Measurements from ENCODE around the gene CRYGS. TPM values are rescaled to one million over a fixed set of nuclear protein-coding genes. Genes with fewer than 3 reads are reported as not detected.
A peak's percentile ranks its signal among the peaks of the same experiment; 100 is the strongest.

The CRYGS gene
- total and polyA plus RNA-seq, 2 experiments from 2014 or later, result 2.0 to 2.9 TPM

DNA sequence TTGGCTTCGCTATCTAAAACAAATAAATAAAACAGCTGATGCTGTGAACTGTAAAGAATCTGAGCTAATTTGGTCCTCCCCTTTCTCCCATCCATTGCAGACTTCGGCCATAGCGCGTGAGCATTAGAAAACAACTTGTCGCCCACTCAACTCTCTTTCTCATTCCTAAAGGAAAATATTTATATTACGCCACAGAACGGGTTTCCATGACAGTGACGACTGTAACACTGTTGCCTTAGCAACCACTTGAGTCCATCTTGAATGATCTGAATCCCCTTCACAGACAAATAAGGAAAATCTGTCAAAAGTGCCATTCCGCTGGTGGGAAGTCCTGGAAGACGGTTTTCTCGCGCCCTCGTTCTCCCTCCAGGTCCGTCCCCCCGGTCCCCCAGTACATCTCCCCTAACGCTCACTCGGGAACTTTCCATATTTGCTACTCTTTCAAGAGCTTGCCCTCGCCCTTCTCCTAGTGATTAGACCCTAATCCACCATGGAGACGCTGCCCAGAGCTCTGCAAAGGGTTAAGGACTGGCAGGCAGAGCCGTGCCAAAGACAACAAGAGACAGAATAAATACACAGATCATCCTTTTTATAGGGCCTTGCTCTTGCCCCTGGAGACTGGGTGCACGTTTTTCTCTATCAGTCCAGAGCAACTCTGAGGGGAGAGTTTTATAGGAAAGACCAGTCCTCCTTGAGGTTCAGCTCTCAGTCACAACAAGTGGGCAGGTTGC lies 50.5 kb downstream of the CRYGS start:
- H3K27ac ChIP-seq (ENCODE audit: low read depth), result no peak overlapping the region
- no peak for DNase-seq (ENCODE audit: low spot score)
- H3K36me3 ChIP-seq (ENCODE audit: insufficient read depth), result no peaks in the 10 kb centered on the region
- no peak overlapping the region for H3K4me3 ChIP-seq
- ATAC-seq, result no peak
- Mint-ChIP-seq H3K4me3 (no peak overlapping the region), H3K27me3 (ENCODE audit: insufficient read depth, low read depth, poor library complexity) (peaks cover 10% of the 10 kb centered on the region), H3K36me3 (ENCODE audit: low read depth) (no peaks in the 10 kb centered on the region), H3K9me3 (peaks cover 1% of the 10 kb centered on the region; the same call in 2 of the 3 replicates), H3K27ac (0 out of 2 replicates have a peak overlapping the region, but pooled peaks have one; percentile 34), H3K4me1 (no peaks in the 10 kb centered on the region)
- 0 out of 2 replicates have a peak overlapping the region, but pooled peaks have one; percentile 38 for H2AFZ ChIP-seq
- H4K20me1 ChIP-seq (replicated peaks; ENCODE audit: insufficient read depth), result no peaks in the 10 kb centered on the region
- no peaks in the 10 kb centered on the region for H3K27me3 ChIP-seq (ENCODE audit: insufficient read depth)
- no peaks in the 10 kb centered on the region for H3K9me2 ChIP-seq (ENCODE audit: insufficient read depth)
- TF ChIP-seq JUNB (IDR thresholded peaks at IDR 0.05; ENCODE audit: unreplicated experiment) (no peak), POLR2AphosphoS5 (IDR thresholded peaks at IDR 0.05; ENCODE audit: low read depth) (no peak), EZH2phosphoT487 (IDR thresholded peaks at IDR 0.05; ENCODE audit: unreplicated experiment) (no peak), EZH2 (IDR thresholded peaks at IDR 0.05; ENCODE audit: low read depth, unreplicated experiment) (no peak), NANOG (IDR thresholded peaks at IDR 0.05; ENCODE audit: borderline replicate concordance) (no peak)
- TF ChIP-seq, protein P1, sequence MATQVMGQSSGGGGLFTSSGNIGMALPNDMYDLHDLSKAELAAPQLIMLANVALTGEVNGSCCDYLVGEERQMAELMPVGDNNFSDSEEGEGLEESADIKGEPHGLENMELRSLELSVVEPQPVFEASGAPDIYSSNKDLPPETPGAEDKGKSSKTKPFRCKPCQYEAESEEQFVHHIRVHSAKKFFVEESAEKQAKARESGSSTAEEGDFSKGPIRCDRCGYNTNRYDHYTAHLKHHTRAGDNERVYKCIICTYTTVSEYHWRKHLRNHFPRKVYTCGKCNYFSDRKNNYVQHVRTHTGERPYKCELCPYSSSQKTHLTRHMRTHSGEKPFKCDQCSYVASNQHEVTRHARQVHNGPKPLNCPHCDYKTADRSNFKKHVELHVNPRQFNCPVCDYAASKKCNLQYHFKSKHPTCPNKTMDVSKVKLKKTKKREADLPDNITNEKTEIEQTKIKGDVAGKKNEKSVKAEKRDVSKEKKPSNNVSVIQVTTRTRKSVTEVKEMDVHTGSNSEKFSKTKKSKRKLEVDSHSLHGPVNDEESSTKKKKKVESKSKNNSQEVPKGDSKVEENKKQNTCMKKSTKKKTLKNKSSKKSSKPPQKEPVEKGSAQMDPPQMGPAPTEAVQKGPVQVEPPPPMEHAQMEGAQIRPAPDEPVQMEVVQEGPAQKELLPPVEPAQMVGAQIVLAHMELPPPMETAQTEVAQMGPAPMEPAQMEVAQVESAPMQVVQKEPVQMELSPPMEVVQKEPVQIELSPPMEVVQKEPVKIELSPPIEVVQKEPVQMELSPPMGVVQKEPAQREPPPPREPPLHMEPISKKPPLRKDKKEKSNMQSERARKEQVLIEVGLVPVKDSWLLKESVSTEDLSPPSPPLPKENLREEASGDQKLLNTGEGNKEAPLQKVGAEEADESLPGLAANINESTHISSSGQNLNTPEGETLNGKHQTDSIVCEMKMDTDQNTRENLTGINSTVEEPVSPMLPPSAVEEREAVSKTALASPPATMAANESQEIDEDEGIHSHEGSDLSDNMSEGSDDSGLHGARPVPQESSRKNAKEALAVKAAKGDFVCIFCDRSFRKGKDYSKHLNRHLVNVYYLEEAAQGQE (IDR thresholded peaks at IDR 0.05; ENCODE audit: unreplicated experiment), result no peak
- H3F3A ChIP-seq (replicated peaks; ENCODE audit: low read depth), result no peaks in the 10 kb centered on the region
- no peaks in the 10 kb centered on the region for H3K79me2 ChIP-seq (replicated peaks; ENCODE audit: insufficient read depth)
- H3K4me1 ChIP-seq (ENCODE audit: insufficient read depth), result no peaks in the 10 kb centered on the region
- no peak overlapping the region for H3K4me2 ChIP-seq

DNA sequence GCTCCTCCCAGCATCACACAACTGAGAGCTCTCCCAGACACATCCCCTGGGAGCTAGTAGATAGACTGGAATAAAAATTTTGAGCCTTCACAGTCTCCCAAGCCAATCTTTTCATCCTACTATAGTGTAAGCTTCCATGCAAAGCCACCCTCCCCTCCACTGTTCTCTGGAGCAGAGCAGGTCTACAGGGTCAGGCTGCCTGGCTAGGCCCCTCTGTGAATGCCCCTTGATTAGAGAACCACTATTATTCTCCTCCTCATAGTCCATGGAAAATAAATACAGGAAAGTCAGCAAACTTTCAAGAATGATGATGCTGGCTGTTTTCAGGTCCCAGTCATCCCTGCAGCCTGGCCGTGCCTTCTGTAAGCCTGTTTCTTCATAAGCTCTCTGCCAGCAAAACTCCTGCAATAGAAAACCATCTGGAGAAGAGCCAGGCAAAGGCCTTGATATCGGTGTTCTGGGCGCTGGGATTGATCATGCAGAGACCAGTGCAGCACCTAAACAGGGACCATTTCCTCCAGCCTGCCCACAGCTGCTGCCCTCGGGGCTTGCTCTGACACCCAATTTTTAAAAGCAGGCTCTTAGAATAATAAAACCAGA lies 51.7 kb downstream of the CRYGS start:
- peaks cover 7% of the 10 kb centered on the region; the same call in 2 of the 3 replicates for H3K4me1 Mint-ChIP-seq
- Histone ChIP-seq H3K36me3 (ENCODE audit: insufficient read depth) (no peaks in the 10 kb centered on the region), H3K9me2 (ENCODE audit: insufficient read depth) (no peaks in the 10 kb centered on the region), H3K4me1 (ENCODE audit: insufficient read depth) (0 out of 2 replicates have a peak, but pooled peaks cover 2% of the 10 kb centered on the region), H3K79me2 (replicated peaks; ENCODE audit: insufficient read depth) (no peaks in the 10 kb centered on the region), H3K27me3 (ENCODE audit: insufficient read depth) (no peaks in the 10 kb centered on the region), H3F3A (replicated peaks; ENCODE audit: low read depth) (no peaks in the 10 kb centered on the region), H3K4me2 (no peak overlapping the region), H4K20me1 (replicated peaks; ENCODE audit: insufficient read depth) (no peaks in the 10 kb centered on the region), H3K4me3 (no peak overlapping the region), H2AFZ (no peak overlapping the region), H3K27ac (ENCODE audit: low read depth) (no peak overlapping the region)
- no peak overlapping the region for H3K27ac Mint-ChIP-seq
- no peaks in the 10 kb centered on the region for H3K36me3 Mint-ChIP-seq (ENCODE audit: low read depth)
- H3K9me3 Mint-ChIP-seq, result no peaks in the 10 kb centered on the region
- TF ChIP-seq STAT1 (IDR thresholded peaks at IDR 0.05; ENCODE audit: unreplicated experiment) (no peak), CREB1 (CRISPR knock-in tag; IDR thresholded peaks at IDR 0.05; ENCODE audit: low read depth) (no peak), NANOG (IDR thresholded peaks at IDR 0.05; ENCODE audit: borderline replicate concordance) (no peak), JUNB (IDR thresholded peaks at IDR 0.05; ENCODE audit: unreplicated experiment) (no peak)
- H3K4me3 Mint-ChIP-seq, result no peak overlapping the region
- ATAC-seq (no peak), DNase-seq (ENCODE audit: low spot score) (no peak)
- peaks cover 10% of the 10 kb centered on the region for H3K27me3 Mint-ChIP-seq (ENCODE audit: insufficient read depth, low read depth, poor library complexity)

Measured in GM23338 (cell line).